ENCODE results near the gene SH3RF3. TPM values are rescaled to one million over a fixed set of nuclear protein-coding genes. Genes with fewer than 3 reads are reported as not detected.

The SH3RF3 gene
- total and polyA plus RNA-seq, 2 of the 13 experiments (the other 11 are each of a cell fraction or from before 2014, with no cell fraction given) = 0.04 TPM; not detected in 1

DNA sequence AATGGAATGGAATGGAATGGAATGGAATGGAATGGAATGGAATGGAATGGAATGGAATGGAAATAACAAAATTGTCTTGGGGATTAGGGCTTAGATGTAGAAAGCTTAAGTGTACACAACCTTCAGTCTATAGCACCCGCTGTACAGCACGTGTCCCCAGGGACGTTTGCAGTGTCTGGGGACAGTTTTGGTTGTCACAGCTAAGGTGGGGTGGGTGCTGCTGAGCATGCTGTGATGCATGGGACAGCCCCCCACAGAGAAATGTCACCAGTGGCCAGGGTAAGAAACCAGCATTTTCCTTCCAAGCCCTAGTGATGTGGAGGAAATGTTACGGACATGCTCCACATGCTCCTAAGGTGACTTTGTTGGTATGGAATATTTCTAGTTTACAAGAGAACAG, 70.8 kb downstream of the SH3RF3 start:
- WGBS (ENCODE audit: low lambda C conversion rate) = 59% methylated on average over 4 of the region's 4 CpGs
- POLR2A ChIA-PET = no interaction called here

More for the DNA sequence above, 70.8 kb downstream of the SH3RF3 start:
- Histone ChIP-seq H3K4me2 (ENCODE audit: low read depth, low read length) (no peak overlapping the region), H3K9me3 (ENCODE audit: low read length) (no peaks in the 10 kb centered on the region), H3K4me3 (replicated peaks in 1 of 3; ENCODE audit: insufficient read depth in 1 of 3, low read depth in 2 of 3, low read length in 3 of 3) (no peak overlapping the region), H3K9ac (ENCODE audit: insufficient read depth, low read depth, low read length) (no peak overlapping the region), H3K36me3 (replicated peaks in 1 of 2; ENCODE audit: control insufficient read depth in 1 of 2, insufficient read depth in 2 of 2, low read length in 2 of 2) (no peaks in the 10 kb centered on the region), H3K27me3 (ENCODE audit: control insufficient read depth in 1 of 2, insufficient read depth in 2 of 2, low read length in 2 of 2) (peaks cover 0 to 9% of the 10 kb centered on the region in 2 experiments; a peak in 2 of 5 replicates), H3K79me2 (ENCODE audit: insufficient read depth, low read length) (no peaks in the 10 kb centered on the region), H3K27ac (ENCODE audit: extremely low read length, insufficient read depth, low read length) (no peak overlapping the region), H2AFZ (ENCODE audit: low read length) (no peak overlapping the region), H3K4me1 (ENCODE audit: insufficient read depth, low read length) (no peaks in the 10 kb centered on the region), H4K20me1 (ENCODE audit: insufficient read depth, low read length) (no peaks in the 10 kb centered on the region)
- TF ChIP-seq PRDM4 (CRISPR knock-in tag; IDR thresholded peaks at IDR 0.05; ENCODE audit: borderline replicate concordance) = no peak
- TF ChIP-seq ZNF652 (CRISPR knock-in tag; IDR thresholded peaks at IDR 0.05; ENCODE audit: borderline replicate concordance, low read depth) = no peak
- TF ChIP-seq PRDM15 (CRISPR knock-in tag; IDR thresholded peaks at IDR 0.05) = 0 out of 2 replicates have a peak, but pooled peaks have one; percentile 10
- TF ChIP-seq, protein P1, sequence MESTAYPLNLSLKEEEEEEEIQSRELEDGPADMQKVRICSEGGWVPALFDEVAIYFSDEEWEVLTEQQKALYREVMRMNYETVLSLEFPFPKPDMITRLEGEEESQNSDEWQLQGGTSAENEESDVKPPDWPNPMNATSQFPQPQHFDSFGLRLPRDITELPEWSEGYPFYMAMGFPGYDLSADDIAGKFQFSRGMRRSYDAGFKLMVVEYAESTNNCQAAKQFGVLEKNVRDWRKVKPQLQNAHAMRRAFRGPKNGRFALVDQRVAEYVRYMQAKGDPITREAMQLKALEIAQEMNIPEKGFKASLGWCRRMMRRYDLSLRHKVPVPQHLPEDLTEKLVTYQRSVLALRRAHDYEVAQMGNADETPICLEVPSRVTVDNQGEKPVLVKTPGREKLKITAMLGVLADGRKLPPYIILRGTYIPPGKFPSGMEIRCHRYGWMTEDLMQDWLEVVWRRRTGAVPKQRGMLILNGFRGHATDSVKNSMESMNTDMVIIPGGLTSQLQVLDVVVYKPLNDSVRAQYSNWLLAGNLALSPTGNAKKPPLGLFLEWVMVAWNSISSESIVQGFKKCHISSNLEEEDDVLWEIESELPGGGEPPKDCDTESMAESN (CRISPR knock-in tag; conservative IDR thresholded peaks at IDR 0.05) = no peak
- no peak for TF ChIP-seq HNRNPUL1 (IDR thresholded peaks at IDR 0.05; ENCODE audit: low read depth, low read length)
- TF ChIP-seq, protein P2, sequence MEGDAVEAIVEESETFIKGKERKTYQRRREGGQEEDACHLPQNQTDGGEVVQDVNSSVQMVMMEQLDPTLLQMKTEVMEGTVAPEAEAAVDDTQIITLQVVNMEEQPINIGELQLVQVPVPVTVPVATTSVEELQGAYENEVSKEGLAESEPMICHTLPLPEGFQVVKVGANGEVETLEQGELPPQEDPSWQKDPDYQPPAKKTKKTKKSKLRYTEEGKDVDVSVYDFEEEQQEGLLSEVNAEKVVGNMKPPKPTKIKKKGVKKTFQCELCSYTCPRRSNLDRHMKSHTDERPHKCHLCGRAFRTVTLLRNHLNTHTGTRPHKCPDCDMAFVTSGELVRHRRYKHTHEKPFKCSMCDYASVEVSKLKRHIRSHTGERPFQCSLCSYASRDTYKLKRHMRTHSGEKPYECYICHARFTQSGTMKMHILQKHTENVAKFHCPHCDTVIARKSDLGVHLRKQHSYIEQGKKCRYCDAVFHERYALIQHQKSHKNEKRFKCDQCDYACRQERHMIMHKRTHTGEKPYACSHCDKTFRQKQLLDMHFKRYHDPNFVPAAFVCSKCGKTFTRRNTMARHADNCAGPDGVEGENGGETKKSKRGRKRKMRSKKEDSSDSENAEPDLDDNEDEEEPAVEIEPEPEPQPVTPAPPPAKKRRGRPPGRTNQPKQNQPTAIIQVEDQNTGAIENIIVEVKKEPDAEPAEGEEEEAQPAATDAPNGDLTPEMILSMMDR (CRISPR knock-in tag; IDR thresholded peaks at IDR 0.05) = no peak
- ATAC-seq (no peak), FAIRE-seq (no peak), DNase-seq (ENCODE audit: low spot score) (no peak)
- intact Hi-C loops (cut with micrococcal nuclease; ENCODE audit: unreplicated experiment) (no loop called here), in situ Hi-C loops (cut with HindIII; ENCODE audit: extremely low pct_ligation_motif_present, low pct_unique_long_range_greater_than_20kb) (no loop called here)
- no TSS peak for BruUV-seq (replicated peaks)
- CTCF ChIA-PET (ENCODE audit: low intra/inter-chr PET ratio, low total read pairs) = no interaction called here
